ENCODE results near the gene CRYGC.
"Not testable (repeated sequence)": the region's sequence is repeated elsewhere in the genome, so short reads cannot be mapped to it uniquely, and the experiment has no call there.

The CRYGC gene

DNA sequence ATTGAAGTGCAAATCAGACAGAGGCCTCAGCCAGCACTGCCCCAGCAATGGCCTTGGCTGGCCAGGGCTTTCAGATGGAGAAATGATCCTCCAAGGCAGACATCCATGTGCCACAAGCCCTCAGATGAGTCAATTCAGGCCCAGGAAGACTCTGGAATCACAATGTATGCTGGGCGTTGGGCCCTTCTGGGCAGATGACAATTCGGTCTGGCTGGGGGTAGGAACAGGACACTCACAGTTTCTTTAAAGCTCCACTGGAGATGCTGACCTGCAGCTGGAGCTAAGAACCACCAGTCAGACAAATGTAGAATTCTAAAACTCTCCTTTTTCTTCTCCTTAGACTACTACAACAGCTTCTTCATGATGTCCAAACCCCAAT, 7.1 kb upstream of the CRYGC start:
- no peak for DNase-seq (ENCODE audit: low read depth)

DNA sequence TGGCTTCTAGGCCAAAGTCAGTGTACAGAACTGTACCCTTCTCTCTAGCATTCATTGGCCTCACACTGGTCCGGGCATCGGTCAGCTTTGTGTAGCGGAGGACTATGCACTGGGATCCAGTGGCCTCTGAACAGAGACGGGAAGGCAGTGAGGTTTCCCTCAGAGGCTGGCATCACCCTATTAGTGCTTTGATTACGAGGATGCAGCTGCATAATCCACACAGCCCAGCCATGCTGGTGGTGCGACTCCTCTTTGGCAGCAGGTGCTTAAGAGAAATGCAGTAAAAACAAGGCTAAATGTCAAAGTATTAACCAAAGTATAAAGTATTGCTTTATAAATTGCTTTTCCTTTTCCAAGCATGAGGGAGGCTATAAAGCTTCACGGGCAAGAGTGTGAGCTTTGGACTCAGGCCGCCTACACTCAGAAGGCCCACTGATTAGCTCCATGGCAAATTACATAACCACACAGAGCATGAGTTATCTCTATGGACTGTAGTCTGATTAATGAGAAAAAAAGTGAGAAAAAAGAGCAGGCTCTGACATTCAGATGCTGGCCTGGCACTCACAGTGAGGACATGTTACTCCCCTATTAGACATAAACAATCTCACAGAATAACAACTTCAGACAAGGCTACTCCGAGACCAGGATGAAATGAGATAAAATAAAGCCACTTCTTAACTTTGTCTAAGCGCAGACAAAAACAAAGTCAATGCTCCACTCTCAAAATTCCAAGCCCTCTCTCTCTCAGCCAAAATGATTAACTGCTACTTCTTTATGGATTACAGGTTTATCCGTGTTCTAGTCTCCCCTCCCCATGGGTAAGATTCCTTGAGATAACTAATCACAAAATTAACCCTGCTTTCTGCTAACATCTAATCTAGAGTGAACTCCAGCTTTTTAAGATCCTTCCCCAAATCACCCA, 6.4 kb upstream of the CRYGC start:
- peak; percentile 20 for DNase-seq (ENCODE audit: low read depth)

DNA sequence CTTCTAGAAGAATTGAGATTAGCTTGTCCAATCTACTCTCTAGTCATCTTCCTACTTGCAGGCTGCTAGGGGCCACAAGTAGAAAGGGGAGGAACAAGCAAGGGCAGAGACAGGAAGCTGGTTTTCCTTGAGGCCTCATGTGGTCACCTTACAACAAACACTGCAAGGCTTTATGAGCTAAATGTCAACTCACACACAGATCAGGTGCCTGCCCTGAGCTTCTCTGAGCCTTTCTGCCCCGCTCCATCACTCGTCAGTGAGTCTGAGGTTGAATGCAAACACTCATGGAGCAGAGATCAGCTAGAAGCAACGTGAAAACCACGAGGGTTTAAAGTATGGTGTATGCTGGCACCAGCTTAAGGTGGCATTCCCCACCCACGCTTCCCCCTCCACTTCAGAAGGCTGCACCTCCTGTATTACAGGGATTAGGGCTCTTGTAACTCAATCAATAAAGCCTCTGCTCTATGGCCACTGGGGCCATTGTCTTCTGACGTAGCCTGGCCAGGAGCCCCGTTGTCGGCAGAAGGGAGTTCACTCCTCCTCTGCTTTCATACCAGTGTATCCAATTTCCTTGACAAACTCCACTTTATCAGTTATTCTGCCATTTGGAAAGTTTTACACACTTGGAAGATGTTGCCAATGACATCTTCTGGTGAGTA, 5.4 kb upstream of the CRYGC start:
- no peak for DNase-seq (ENCODE audit: low read depth)

DNA sequence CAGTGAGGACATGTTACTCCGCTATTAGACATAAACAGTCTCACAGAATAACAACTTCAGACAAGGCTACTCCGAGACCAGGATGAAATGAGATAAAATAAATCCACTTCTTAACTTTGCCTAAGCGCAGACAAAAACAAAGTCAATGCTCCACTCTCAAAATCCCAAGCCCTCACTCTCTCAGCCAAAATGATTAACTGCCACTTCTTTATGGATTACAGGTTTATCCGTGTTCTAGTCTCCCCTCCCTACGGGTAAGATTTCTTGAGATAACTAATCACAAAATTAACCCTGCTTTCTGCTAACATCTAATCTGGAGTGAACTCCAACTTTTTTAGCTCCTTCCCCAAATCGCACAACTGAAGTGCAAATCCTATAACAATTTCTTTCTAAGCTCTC, 1.1 kb upstream of the CRYGC start:
- no peak for DNase-seq (ENCODE audit: low read depth)

DNA sequence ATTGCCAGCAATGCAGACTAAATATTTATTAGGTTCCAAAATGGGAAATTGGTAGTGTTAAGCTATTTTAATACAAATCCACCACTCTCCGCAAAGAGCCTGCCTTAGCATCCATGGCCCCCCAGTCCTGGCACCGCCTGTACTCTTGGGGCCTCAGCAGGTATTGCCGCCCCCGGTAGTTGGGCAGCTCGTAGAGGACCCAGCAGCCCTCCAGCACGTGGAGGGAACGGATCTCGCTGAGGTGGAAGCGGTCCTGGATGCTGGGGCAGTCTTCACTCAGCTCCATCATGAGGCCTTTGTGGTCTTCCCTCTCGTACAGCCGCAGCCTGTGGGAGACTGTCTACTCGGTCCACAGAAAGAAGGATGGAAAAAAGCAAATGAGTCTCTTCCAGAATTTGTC, 1.5 kb downstream of the CRYGC start:
- no peak for DNase-seq (ENCODE audit: low read depth)

DNA sequence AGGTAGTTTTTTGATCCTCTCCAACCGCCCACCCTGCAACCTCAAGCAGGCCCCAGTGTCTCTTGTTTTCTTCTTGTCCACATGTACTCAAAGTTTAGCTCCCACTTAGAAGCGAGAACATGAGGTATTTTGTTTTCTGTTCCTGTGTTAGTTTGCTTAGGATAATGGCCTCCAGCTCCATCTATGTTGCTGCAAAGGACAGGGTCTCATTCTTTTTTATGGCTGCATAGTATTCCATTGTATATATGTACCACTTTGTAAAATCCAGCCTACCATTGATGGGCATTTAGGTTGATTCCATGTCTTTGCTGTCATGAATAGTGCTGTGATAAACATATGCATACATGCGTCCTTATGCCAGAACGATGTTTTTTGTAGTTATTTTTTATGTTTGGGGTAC, 2.5 kb downstream of the CRYGC start:
- no peak for DNase-seq (ENCODE audit: low read depth)

DNA sequence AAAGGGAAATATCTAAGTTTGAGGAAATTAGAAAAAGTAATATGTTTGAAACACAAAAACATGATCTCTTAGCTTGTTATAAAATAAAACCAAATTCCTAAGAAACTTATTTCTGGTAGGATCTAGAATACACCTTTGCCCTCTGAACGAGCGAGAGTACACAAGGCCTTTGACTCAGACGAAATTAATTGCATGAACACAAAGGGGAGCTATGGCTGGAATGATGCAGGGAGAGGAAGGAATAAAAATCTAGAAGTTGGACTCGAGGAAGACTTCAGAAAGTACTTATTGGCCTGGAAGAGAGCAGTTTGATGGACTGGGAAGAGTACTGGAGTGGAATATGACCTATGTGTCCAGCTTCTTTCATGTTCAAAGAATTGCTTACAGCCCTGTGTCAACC, 4.4 kb downstream of the CRYGC start:
- DNase-seq (ENCODE audit: low read depth): no peak

DNA sequence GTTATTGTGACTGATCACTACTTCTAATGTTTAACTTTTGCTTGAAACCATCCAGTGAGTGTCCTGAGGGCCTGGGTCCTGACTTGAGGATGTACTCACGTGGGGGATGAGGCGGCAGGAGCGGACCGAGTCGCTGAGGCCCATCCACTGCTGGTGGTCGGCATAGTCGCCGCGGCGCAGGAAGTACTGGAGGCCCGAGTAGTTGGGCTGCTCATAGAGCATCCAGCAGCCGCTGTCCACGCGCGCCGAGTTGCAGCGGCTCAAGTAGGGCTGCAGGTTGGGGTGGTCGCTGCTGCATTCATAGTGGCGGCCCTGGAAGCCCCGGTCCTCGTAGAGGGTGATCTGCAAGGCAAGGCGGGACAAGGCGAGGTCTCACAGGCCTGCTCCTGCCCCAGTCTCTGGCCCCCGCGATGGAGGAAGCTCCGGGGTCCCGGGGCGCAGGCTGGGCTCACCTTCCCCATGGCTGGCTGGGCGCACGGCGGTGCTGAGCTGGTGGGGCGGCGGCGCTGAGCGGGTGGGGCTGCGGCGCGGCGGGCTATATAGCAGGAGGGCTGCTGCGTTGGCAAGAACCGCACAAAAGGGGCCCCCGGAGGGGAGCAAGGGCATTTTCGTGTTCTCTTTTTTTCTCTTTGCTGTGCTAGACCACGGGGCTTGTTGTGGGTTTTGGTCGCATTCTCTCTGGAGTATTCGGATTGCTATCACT, 5.5 kb downstream of the CRYGC start, which contains the start of gene CRYGD:
TSS of gene CRYGD (minus strand) at position 512 of the 703 bp plus-strand sequence. CDS start at position 461, 51 bp downstream.
- not testable (repeated sequence) for DNase-seq (ENCODE audit: low read depth)

DNA sequence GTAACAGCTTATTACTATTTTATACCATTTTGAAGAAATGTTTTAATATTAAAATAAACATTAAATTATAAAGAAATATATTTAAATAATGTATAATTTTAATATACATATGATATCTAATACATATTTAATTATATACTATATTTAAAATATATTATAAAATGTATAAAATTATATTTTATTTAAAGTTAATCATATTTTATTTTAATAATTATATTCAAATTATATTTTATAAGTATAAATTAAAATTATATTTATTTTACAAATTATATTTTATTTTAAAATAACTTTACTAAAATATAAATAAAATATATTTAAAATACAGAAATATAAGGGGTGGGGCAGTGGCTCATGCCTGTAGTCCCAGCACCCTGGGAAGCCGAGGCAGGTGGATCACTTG, 7.4 kb downstream of the CRYGC start:
- DNase-seq (ENCODE audit: low read depth): no peak

DNA sequence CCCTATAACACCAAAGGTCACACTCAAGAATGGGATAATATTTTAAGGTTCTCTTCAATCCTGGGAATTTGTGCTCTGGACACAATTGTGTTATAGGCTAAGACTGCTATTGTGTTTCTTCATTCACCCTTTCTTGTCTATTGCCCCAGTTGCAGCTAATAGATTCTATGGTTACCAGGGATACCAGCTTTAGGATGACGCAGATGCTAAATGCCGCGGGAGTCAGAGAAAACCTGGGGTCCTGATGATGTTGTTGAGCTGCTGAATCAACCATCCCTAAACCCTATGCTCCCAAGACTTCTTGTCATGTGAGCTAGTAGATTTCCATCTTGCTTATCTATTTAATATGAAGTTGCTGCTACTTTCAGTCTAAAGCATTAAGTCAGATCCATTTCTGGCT, 10.7 kb downstream of the CRYGC start:
- DNase-seq (ENCODE audit: low read depth): no peak

DNA sequence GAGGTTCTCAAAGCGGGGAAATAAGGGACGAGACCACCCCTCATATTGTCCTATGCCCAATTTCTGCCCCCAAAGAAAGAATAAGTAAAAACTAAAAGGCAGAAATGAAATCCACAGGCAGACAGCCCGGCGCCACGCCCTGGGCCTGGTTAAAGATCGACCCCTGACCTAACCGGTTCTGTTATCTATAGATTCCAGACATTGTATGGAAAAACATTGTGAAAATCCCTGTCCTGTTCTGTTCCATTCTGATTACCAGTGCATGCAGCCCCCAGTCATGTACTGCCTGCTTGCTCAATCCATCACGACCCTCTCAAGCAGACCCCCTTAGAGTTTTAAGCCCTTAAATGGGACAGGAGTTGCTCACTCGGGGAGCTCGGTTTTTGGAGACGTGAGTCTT, 12.2 kb downstream of the CRYGC start:
- DNase-seq (ENCODE audit: low read depth): not testable (repeated sequence)

DNA sequence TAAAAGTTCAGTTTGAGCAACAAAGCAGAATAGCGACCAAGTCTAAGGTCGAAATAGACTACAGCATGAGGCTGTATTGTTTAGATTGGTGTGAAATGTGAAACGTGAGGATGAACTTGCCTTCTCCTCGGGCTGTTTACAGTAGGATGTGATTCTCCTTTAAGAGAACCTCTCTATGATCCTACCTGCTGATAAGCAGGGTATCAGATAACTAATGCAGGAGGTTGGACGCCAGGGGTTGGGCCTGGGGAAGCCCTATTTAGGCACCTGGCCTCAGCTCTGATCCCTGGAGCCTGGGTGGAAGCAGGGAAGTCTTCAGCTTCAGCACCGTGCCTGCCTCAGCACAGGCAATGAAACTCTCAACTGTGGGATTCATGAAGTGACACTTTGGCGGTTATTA, 16.7 kb downstream of the CRYGC start:
- DNase-seq (ENCODE audit: low read depth): no peak

DNA sequence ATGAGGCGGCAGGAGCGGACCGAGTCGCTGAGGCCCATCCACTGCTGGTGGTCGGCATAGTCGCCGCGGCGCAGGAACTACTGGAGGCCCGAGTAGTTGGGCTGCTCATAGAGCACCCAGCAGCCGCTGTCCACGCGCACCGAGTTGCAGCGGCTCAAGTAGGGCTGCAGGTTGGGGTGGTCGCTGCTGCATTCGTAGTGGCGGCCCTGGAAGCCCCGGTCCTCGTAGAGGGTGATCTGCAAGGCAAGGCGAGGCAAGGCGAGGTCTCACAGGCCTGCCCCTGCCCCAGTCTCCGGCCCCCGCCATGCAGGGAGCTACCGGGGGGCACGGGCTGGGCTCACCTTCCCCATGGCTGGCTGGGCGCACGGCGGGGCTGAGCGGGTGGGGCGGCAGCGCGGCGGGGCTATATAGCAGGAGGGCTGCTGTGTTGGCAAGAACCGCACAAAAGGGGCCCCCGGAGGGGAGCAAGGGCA, 17.3 kb downstream of the CRYGC start:
- DNase-seq (ENCODE audit: low read depth): not testable (repeated sequence)

DNA sequence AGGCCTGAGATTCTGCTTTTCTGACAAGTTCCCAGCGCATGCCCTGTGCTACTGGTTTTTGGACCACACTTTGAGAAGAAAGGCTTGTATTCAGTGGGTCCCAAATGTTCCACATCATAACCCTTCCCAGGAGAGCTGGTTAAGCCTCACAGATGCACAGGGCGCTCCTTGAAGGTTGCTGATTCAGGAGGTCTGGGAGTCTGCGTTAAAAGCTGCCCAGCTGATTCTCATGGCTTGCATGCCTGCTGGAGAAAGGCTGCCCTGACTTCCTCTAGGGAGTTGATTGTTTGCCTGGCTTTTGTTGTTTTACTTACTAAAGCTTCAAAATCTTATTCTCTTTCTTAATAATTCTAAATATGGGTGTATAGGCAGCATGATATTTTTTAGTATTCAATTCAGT, 26.0 kb downstream of the CRYGC start:
- no peak for DNase-seq (ENCODE audit: low read depth)

DNA sequence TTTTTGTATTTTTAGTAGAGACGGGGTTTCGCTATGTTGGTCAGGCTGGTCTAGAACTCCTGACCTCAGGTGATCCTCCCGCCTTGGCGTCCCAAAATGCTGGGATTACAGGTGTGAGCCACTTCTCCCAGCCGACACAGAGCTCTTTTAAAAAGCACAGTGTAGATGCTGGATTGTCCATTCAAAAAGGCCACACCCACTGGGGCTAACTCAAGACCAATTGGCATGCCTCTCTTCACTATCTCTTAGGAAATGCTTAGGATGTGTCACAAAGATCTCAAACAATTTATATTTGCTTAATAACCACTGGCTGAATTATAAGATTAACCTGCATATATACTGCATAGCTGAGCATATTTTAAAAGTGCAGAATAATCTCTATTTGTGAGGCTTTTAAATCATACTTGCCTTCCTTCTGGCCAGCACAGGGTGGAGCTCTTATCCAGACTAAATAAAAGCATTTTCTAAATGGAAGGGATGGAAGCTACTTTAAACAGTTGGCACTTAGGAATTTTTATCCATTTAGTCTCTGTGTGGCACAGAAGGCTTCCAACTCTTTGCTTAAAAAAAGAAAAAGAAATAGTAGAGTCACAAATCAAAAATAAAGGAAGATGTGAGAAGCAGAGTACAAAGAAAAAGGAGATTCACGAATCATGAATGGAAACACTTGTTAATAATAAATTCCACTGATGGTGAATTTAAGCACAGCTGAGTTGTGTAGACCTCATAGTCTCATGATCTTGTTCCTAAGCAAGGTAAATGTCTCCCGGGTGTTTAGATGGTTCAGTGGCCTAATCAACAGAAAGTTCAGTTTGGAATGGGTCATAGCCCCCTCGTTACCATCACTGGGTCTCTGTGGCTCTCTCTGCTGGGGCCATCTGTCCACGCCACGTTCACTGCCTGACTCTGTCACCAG, 27.7 kb downstream of the CRYGC start:
- peak; percentile 40 for DNase-seq (ENCODE audit: low read depth)

DNA sequence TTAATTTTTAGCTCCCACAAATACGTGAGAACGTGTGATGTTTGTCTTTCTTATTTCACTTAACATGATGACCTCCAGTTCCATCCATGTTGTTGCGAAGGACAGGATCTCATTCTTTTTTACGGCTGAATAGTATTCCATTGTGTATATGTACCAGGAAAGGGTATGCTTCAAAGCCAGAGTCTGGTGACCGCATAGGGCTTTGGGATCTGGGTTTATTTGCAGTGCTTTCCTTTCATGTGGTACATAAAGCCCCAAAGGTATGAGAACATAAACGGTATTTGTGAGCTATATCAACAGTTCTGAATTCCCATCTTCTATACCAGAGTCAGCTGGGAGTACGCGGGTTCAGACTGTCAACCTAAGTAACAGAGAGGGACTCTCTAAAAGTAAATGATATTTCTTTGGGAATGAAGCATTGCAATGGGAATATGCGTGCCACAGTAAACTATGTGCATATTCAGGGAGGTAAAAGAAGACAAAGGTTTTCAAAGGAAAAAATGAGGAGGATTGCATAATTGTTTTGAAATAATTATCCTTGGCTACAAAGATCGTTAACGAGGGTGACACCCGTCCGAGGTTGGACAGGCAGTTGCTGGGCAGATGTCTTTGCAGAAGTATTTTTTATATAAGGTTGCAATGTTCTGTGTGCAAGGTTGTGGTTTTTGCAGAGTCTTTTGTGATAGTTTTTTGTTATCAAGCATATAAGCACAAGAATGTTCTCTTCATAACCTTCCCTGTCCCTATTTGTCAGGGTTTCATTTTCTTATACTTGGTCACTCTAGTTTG, 29.8 kb downstream of the CRYGC start:
- DNase-seq (ENCODE audit: low read depth): no peak

DNA sequence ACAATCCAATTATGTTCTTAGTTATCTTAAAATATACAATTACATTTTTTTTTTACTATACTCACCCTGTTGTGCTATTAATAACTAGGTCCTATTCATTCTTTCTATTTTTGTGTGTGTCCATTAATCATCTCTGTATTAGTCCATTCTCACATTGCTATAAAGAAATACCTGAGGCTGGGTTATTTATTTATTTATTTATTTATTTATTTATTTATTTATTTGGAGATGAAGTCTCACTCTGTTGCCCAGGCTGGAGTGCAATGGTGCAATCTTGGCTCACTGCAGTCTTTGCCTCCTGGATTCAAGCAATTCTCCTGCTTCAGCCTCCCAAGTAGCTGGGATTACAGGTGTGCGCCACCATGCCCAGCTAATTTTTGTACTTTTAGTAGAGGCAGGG, 30.9 kb downstream of the CRYGC start:
- DNase-seq (ENCODE audit: low read depth): not testable (repeated sequence)

DNA sequence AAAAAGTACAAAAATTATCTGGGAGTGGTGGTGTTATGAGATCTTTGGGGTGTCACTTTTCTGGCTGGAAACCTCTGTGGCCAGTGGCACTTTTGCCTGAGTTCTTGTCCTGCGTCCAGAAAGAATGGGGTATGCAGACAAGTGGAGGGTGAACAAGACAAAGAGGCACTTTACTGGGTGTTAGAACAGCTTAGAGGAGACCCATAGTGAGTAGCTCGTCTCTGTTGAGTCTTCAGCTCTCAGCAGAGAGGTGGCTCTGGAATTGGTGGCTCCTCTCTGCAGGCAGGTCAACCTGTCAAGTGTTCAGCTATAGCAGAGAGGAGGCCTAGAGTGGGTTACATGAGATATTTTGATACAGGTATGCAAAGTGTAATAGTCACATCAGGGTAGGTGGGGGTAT, 31.4 kb downstream of the CRYGC start:
- DNase-seq (ENCODE audit: low read depth): no peak

DNA sequence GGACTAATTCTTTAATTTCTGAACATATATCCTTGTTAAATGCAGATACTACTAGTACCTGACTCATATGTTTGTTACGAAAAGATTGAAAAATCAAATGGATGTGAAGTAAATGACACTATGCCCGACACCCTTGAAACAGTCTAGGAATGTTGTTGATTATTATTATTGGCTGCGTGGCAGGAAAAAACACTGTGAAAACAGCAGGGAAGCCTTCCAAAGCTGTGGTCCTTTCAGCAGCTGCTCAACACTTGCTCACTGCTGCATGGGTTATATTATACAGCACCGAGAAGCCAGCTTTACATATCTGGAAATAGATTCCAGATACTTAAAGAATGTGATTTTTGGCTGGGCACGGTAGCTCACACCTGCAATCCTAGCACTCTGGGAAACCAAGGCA, 31.8 kb downstream of the CRYGC start:
- peak; percentile 62 for DNase-seq (ENCODE audit: low read depth)

DNA sequence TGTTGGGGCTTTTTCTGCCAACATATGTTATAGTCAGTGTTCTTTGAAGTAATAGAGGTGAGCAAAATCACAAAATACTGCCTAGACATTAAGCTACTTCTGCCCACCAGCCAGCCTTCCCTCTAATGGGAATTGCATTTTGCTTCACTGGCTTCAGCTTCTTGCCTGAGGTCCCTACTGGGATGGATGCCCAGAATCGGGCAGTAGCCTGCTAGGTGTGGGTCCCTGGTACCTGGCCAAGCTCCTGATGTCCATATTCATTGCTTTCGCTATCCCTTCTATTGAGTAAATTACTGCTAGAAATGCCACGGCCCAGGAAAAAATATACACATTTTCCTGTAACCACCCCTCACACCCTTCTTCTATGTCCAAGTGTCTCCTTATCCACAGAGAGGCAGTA, 32.3 kb downstream of the CRYGC start:
- DNase-seq (ENCODE audit: low read depth): no peak

DNA sequence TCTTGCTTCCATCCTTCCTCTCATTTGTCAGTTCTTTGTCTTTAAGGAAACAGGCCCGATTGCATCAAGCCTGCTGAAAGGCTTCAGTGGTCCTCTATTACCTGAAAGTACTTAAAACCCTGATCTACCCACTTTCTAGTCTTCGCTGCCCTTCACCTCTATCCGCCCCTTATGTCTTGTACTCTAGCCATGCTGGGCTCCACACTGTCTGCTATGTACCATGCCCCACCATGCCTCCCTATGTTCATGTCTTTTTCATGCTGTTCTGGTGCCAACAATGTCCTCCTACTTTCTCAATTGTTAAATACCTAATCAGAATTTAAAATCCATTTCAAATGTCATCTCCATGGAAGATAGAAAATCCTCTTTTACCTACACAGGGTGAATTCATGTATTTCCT, 33.5 kb downstream of the CRYGC start:
- no peak for DNase-seq (ENCODE audit: low read depth)
